H1 (cell line): ENCODE data around the gene NEGR1. TPM values are rescaled to one million over a fixed set of nuclear protein-coding genes. Genes with fewer than 3 reads are reported as not detected.

ENCODE experiments used
- CTCF ChIA-PET: fragments of 300-600 bp; sonication (Branson Sonifier 250); formaldehyde crosslinking; loops from one replicate; lab custom pipeline; 2021; ENCODE audit not compliant: partially characterized antibody; lab: Charles Lee
- POLR2A ChIA-PET: fragments of 300-600 bp; sonication (Branson Sonifier 250); formaldehyde crosslinking; loops from one replicate; lab custom pipeline; 2021; ENCODE audit warnings: inconsistent platforms; ENCODE audit not compliant: partially characterized antibody; lab: Charles Lee
- DNase-seq, 2 experiments: peaks; one replicate each; pipeline versions ENCODE4 v3.0.0 to v3.0.0-alpha.2; 2010 to 2022; ENCODE audit warnings: low spot score in 2 of 2, low read depth in 1 of 2, mixed read lengths in 1 of 2
- FAIRE-seq: peaks from 2 replicates; lab custom pipeline; 2011; peaks lifted over from hg19 to GRCh38; lab: Jason Lieb, UNC
- H2AFZ ChIP-seq: 2 replicates; pipeline ENCODE4 v1.8.1; 2012; ENCODE audit warnings: low read length, inconsistent platforms
- H2AK5ac ChIP-seq: 2 replicates; pipeline ENCODE4 v1.6.1; 2013; ENCODE audit warnings: low read depth, low read length
- H2BK120ac ChIP-seq: replicated peaks from 2 replicates; pipeline ENCODE3; 2013; ENCODE audit warnings: low read depth, low read length, inconsistent platforms
- H2BK12ac ChIP-seq: 2 replicates; pipeline ENCODE4 v1.6.1; 2013; ENCODE audit warnings: low read depth, low read length
- H2BK15ac ChIP-seq: 2 replicates; pipeline ENCODE4 v1.6.1; 2013; ENCODE audit warnings: low read length
- H2BK20ac ChIP-seq: 2 replicates; pipeline ENCODE4 v1.6.1; 2013; ENCODE audit warnings: low read length
- H2BK5ac ChIP-seq: 2 replicates; pipeline ENCODE4 v1.6.1; 2013; ENCODE audit warnings: low read depth, low read length
- H3K14ac ChIP-seq: 2 replicates; pipeline ENCODE4 v1.6.1; 2013; ENCODE audit warnings: inconsistent platforms; ENCODE audit not compliant: insufficient read length
- H3K18ac ChIP-seq: 2 replicates; pipeline ENCODE4 v1.6.1; 2013; ENCODE audit warnings: low read length; ENCODE audit errors: extremely low read depth
- H3K23ac ChIP-seq: 2 replicates; pipeline ENCODE4 v1.6.1; 2013; ENCODE audit warnings: inconsistent platforms; ENCODE audit not compliant: insufficient read length
- H3K23me2 ChIP-seq: 2 replicates; pipeline ENCODE4 v1.6.1; 2013; ENCODE audit warnings: low read depth, low read length
- H3K27ac ChIP-seq: 2 replicates; pipeline ENCODE4 v1.6.1; 2011; ENCODE audit warnings: low read depth, low read length, inconsistent platforms
- H3K27me3 ChIP-seq, 4 experiments: replicated peaks in 1 of 4; 1 replicate in 1 of 4; 2 replicates in 3 of 4; pipeline versions ENCODE4 v1.6.1 to v1.8.1; 2011 to 2013; ENCODE audit warnings: low read length in 3 of 4, mild to moderate bottlenecking in 3 of 4, inconsistent platforms in 2 of 4, mixed read lengths in 2 of 4, moderate library complexity in 1 of 4; ENCODE audit not compliant: control insufficient read depth in 3 of 4, insufficient read depth in 3 of 4; ENCODE audit errors: extremely low read depth in 1 of 4
- H3K36me3 ChIP-seq, 4 experiments: 2 replicates each; pipeline versions ENCODE4 v1.6.1 to v1.8.1; 2011 to 2013; ENCODE audit warnings: mild to moderate bottlenecking in 4 of 4, low read length in 3 of 4, moderate library complexity in 2 of 4, control low read depth in 1 of 4, inconsistent platforms in 1 of 4; ENCODE audit not compliant: insufficient read depth in 4 of 4, control insufficient read depth in 2 of 4
- H3K4ac ChIP-seq: replicated peaks from 2 replicates; pipeline ENCODE3; 2013; ENCODE audit warnings: low read length, low read depth, mixed read lengths, inconsistent platforms; ENCODE audit not compliant: insufficient read length
- H3K4me1 ChIP-seq, 4 experiments: replicated peaks in 1 of 4; 1 replicate in 1 of 4; 2 replicates in 3 of 4; pipeline versions ENCODE4 v1.6.1 to v1.8.1; 2011 to 2013; ENCODE audit warnings: low read length in 3 of 4, inconsistent platforms in 2 of 4, mixed read lengths in 1 of 4; ENCODE audit not compliant: insufficient read depth in 4 of 4, control insufficient read depth in 3 of 4
- H3K4me2 ChIP-seq, 2 experiments: 2 replicates each; pipeline versions ENCODE4 v1.6.1 to v1.8.1; 2011 to 2013; ENCODE audit warnings: low read depth in 2 of 2, low read length in 2 of 2, control low read depth in 1 of 2, inconsistent platforms in 1 of 2, mild to moderate bottlenecking in 1 of 2; ENCODE audit not compliant: insufficient read depth in 1 of 2
- H3K4me3 ChIP-seq, 4 experiments: fragments of 200-600, 300-600 bp in 1 of 4; sonication (generic), shearing (Covaris generic), sonication (Bioruptor Twin) in 1 of 4; 2 replicates each; pipeline versions ENCODE4 v1.5.1 to v1.8.1; 2011 to 2016; ENCODE audit warnings: low read length in 4 of 4, low read depth in 3 of 4, control low read depth in 2 of 4, inconsistent platforms in 2 of 4, mild to moderate bottlenecking in 2 of 4, mixed read lengths in 1 of 4, moderate library complexity in 1 of 4; ENCODE audit not compliant: insufficient read depth in 2 of 4; ENCODE audit errors: extremely low read depth in 1 of 4
- H3K56ac ChIP-seq: replicated peaks from 2 replicates; pipeline ENCODE3; 2013; ENCODE audit warnings: low read depth, mild to moderate bottlenecking, mixed read lengths, low read length, inconsistent platforms; ENCODE audit not compliant: insufficient read length
- H3K79me1 ChIP-seq: 2 replicates; pipeline ENCODE4 v1.6.1; 2013; ENCODE audit warnings: low read depth, low read length, control low read depth
- H3K79me2 ChIP-seq, 2 experiments: 2 replicates each; pipeline versions ENCODE4 v1.6.1 to v1.8.1; 2012 to 2013; ENCODE audit warnings: low read length in 2 of 2, mild to moderate bottlenecking in 2 of 2, inconsistent platforms in 1 of 2; ENCODE audit not compliant: insufficient read depth in 2 of 2, control insufficient read depth in 1 of 2
- H3K9ac ChIP-seq, 4 experiments: replicated peaks in 1 of 4; 1 replicate in 1 of 4; 2 replicates in 3 of 4; pipeline versions ENCODE4 v1.6.1 to v1.8.1; 2011 to 2013; ENCODE audit warnings: low read depth in 3 of 4, low read length in 3 of 4, control low read depth in 2 of 4, mild to moderate bottlenecking in 2 of 4, moderate library complexity in 2 of 4, inconsistent platforms in 1 of 4; ENCODE audit errors: extremely low read depth in 1 of 4
- H3K9me3 ChIP-seq, 2 experiments: 2 replicates each; pipeline versions ENCODE4 v1.6.1 to v1.8.1; 2012 to 2013; ENCODE audit warnings: mild to moderate bottlenecking in 2 of 2, moderate library complexity in 2 of 2, control low read depth in 1 of 2, inconsistent platforms in 1 of 2, low read depth in 1 of 2, low read length in 1 of 2, mixed read lengths in 1 of 2; ENCODE audit not compliant: insufficient read depth in 2 of 2
- H4K20me1 ChIP-seq, 2 experiments: replicated peaks in 1 of 2; 2 replicates each; pipeline versions ENCODE3 to v1.8.1; 2011 to 2013; ENCODE audit warnings: inconsistent platforms in 2 of 2, low read length in 2 of 2, mild to moderate bottlenecking in 1 of 2; ENCODE audit not compliant: insufficient read depth in 2 of 2, control insufficient read depth in 1 of 2
- H4K5ac ChIP-seq: 2 replicates; pipeline ENCODE4 v1.6.1; 2013; ENCODE audit warnings: low read length, low read depth, mixed read lengths, inconsistent platforms; ENCODE audit not compliant: insufficient read length
- H4K8ac ChIP-seq: 2 replicates; pipeline ENCODE4 v1.8.0; 2013; ENCODE audit warnings: mild to moderate bottlenecking, moderate library complexity, low read length, inconsistent platforms; ENCODE audit not compliant: insufficient read depth; ENCODE audit errors: extremely low read depth
- H4K91ac ChIP-seq: replicated peaks from 2 replicates; pipeline ENCODE3; 2013; ENCODE audit warnings: low read length, mixed read lengths, inconsistent platforms; ENCODE audit not compliant: insufficient read length
- CBX5 ChIP-seq: fragments of 300-800, 300-1000 bp; sonication (generic); IDR thresholded peaks from 2 replicates; pipeline ENCODE4 v1.7.1; 2016; ENCODE audit warnings: antibody characterized with exemption, low read length, low read depth
- CHD1 ChIP-seq: IDR thresholded peaks from 2 replicates; pipeline ENCODE4 v1.6.1; 2012; ENCODE audit warnings: low read depth, low read length, improper control_type of control experiment
- CTBP2 ChIP-seq: IDR thresholded peaks from 2 replicates; pipeline ENCODE4 v1.7.0; 2011; ENCODE audit warnings: borderline replicate concordance, mild to moderate bottlenecking, moderate library complexity, mixed read lengths, low read length; ENCODE audit not compliant: insufficient read depth, insufficient read length
- FOSL1 ChIP-seq: IDR thresholded peaks from 2 replicates; pipeline ENCODE4 v1.6.1; 2011; ENCODE audit warnings: mild to moderate bottlenecking, low read depth, low read length, moderate library complexity; ENCODE audit not compliant: insufficient read depth
- JUND ChIP-seq: IDR thresholded peaks from 2 replicates; pipeline ENCODE4 v1.6.1; 2011; ENCODE audit warnings: mild to moderate bottlenecking, improper control_type of control experiment, low read length
- NANOG ChIP-seq: IDR thresholded peaks from 2 replicates; pipeline ENCODE4 v1.6.1; 2011; ENCODE audit warnings: low read length, low read depth, mild to moderate bottlenecking, inconsistent platforms; ENCODE audit not compliant: insufficient read depth, poor library complexity, severe bottlenecking
- NRF1 ChIP-seq: IDR thresholded peaks from 2 replicates; pipeline ENCODE4 v1.6.1; 2011; ENCODE audit warnings: mild to moderate bottlenecking, low read depth, low read length, improper control_type of control experiment
- PHF8 ChIP-seq: fragments of 200-600 bp; sonication (generic); conservative IDR thresholded peaks from 2 replicates; pipeline ENCODE4 v1.7.1; 2012; ENCODE audit warnings: low read depth, mild to moderate bottlenecking, inconsistent platforms, low read length, moderate library complexity
- RBBP5 ChIP-seq: IDR thresholded peaks from 2 replicates; pipeline ENCODE4 v1.7.1; 2012; ENCODE audit warnings: low read depth, mild to moderate bottlenecking, inconsistent platforms, low read length, moderate library complexity, borderline replicate concordance
- RFX5 ChIP-seq: IDR thresholded peaks from 2 replicates; pipeline ENCODE4 v1.6.1; 2011; ENCODE audit warnings: low read depth, low read length, improper control_type of control experiment, borderline replicate concordance
- SIX5 ChIP-seq: IDR thresholded peaks from 2 replicates; pipeline ENCODE4 v1.6.1; 2011; ENCODE audit warnings: mild to moderate bottlenecking, low read depth, low read length
- SP4 ChIP-seq: IDR thresholded peaks from 2 replicates; pipeline ENCODE4 v1.6.1; 2012; ENCODE audit warnings: low read length, inconsistent platforms
- TEAD4 ChIP-seq: IDR thresholded peaks from 2 replicates; pipeline ENCODE4 v1.6.1; 2012; ENCODE audit warnings: low read depth, low read length, inconsistent platforms, mixed read lengths
- USF2 ChIP-seq: IDR thresholded peaks from 2 replicates; pipeline ENCODE4 v1.6.1; 2011; ENCODE audit warnings: low read length, improper control_type of control experiment
- WGBS, 2 experiments: shearing (Covaris generic) in 1 of 2; methylation state at CpG; one replicate each; pipeline versions ENCODE4 v1.1.6 to v1.1.7; 2013 to 2015; ENCODE audit warnings: low lambda C conversion rate in 2 of 2, mixed read lengths in 2 of 2, inconsistent platforms in 1 of 2, low coverage in 1 of 2, missing lambda C conversion rate in 1 of 2; ENCODE audit not compliant: insufficient replicate concordance in 2 of 2, insufficient coverage in 1 of 2, insufficient read length in 1 of 2; ENCODE audit errors: extremely low coverage in 1 of 2, missing lambda C conversion rate in 1 of 2; 5-methylcytosine and 5-hydroxymethylcytosine counted together
- polyA plus RNA-seq, 7 experiments: library from polyadenylated mRNA; depleted of rRNA in 3 of 7; stranded (reverse) in 5 of 7; unstranded in 2 of 7; fragments of >200 nt in 5 of 7; fragments of 200-250 nt in 2 of 7; gene quantifications; 1 replicate in 5 of 7; 2 replicates in 1 of 7; 4 replicates in 1 of 7; pipeline versions ENCODE4 v1.2.1 to v1.2.3, GENCODE V29; 2011 to 2013; ENCODE audit warnings: missing spikeins in 2 of 7, mixed read lengths in 2 of 7
- total RNA-seq: library from RNA; stranded (reverse); fragmentation: NEBNext Ultra II Directional; extraction: Animal tissue kit (Norgen Biotek cat#: 25700); gene quantifications from 2 replicates; pipeline ENCODE4 v1.2.1, GENCODE V29; 2021

The NEGR1 gene
- total and polyA plus RNA-seq, 2 of the 8 experiments (the other 6 are each of a cell fraction or from before 2014, with no cell fraction given): 0.71 to 1.3 TPM

- Histone ChIP-seq H2BK5ac (no peak overlapping the region), H2BK12ac (no peak overlapping the region), H4K91ac (no peak overlapping the region), H3K79me1 (no peaks in the 10 kb centered on the region), H3K18ac (no peak overlapping the region), H3K56ac (no peak overlapping the region), H4K20me1 (no peaks in the 10 kb centered on the region), H3K27ac (no peak overlapping the region), H3K27me3 (no peaks in the 10 kb centered on the region), H3K14ac (no peak overlapping the region), H3K4me1 (no peaks in the 10 kb centered on the region), H2AK5ac (no peak overlapping the region), H3K79me2 (no peaks in the 10 kb centered on the region), H3K4ac (no peak overlapping the region), H3K4me2 (no peak overlapping the region), H3K23me2 (no peaks in the 10 kb centered on the region), H2BK20ac (no peak overlapping the region), H3K36me3 (no peaks in the 10 kb centered on the region), H4K8ac (no peak overlapping the region), H2BK120ac (no peak overlapping the region), H3K23ac (no peak overlapping the region), H3K9me3 (peaks cover 3 to 7% of the 10 kb centered on the region in 2 experiments; a peak in 2 of 4 replicates), H3K9ac (no peak overlapping the region), H3K4me3 (no peak overlapping the region), H2BK15ac (no peak overlapping the region), H2AFZ (no peak overlapping the region), H4K5ac (no peak overlapping the region)
- FAIRE-seq (no peak), DNase-seq (no peak)
- WGBS, 2 experiments: 100% methylated on average over 1 of the region's 1 CpG; no CpG with 5 or more reads in 1 of the 2 experiments
- ChIA-PET POLR2A (no interaction called here), CTCF (no interaction called here)
- TF ChIP-seq CBX5: no peak
- no peak for TF ChIP-seq TEAD4
- TF ChIP-seq USF2: no peak
- no peak for TF ChIP-seq CHD1
- TF ChIP-seq PHF8: no peak
- no peak for TF ChIP-seq NRF1
- no peak for TF ChIP-seq SIX5
- no peak for TF ChIP-seq RBBP5
- no peak for TF ChIP-seq FOSL1
- TF ChIP-seq CTBP2: no peak
- TF ChIP-seq RFX5: no peak
- no peak for TF ChIP-seq SP4
- TF ChIP-seq NANOG: no peak
- TF ChIP-seq JUND: no peak
Measured at GRCh38 chr1:71510725-71511124, 771.6 kb downstream of the NEGR1 start.
